NCI-H1092 treated with DMSO at 0.1 percent for 48 hours (cell line): ENCODE results near the gene SMURF2.
A peak's percentile ranks its signal among the peaks of the same experiment; 100 is the strongest.
"Not testable (repeated sequence)": the region's sequence is repeated elsewhere in the genome, so short reads cannot be mapped to it uniquely, and the experiment has no call there.

Experiments used
- DNase-seq: peaks from one replicate; lab custom pipeline; 2025; lab: John Stamatoyannopoulos, UW

Gene SMURF2

GRCh38 chr17:64664299-64664981, 2.3 kb upstream of the SMURF2 start:
- not testable (repeated sequence) for DNase-seq

- DNase-seq = not testable (repeated sequence)
These were observed 1.7 kb upstream of the SMURF2 start for GRCh38 chr17:64663836-64664235.

- DNase-seq = no peak
These were observed 764 bp upstream of the SMURF2 start for GRCh38 chr17:64662774-64663367.

- DNase-seq = peak; percentile 16
These were observed 456 bp downstream of the SMURF2 start for GRCh38 chr17:64661726-64661975.

- DNase-seq = peak; percentile 5
These were observed 955 bp downstream of the SMURF2 start for GRCh38 chr17:64660978-64661725.

GRCh38 chr17:64660195-64660977, 1.7 kb downstream of the SMURF2 start:
- DNase-seq = not testable (repeated sequence)

- DNase-seq = no peak
These were observed 3.2 kb downstream of the SMURF2 start for GRCh38 chr17:64658931-64659330.

GRCh38 chr17:64657610-64658125, 4.4 kb downstream of the SMURF2 start:
- DNase-seq = no peak

GRCh38 chr17:64655704-64656103, 6.4 kb downstream of the SMURF2 start:
- DNase-seq = no peak

GRCh38 chr17:64653985-64654355, 8.1 kb downstream of the SMURF2 start:
- no peak for DNase-seq

GRCh38 chr17:64653325-64653984, 8.7 kb downstream of the SMURF2 start:
- DNase-seq = no peak

- DNase-seq = no peak
These were observed 10.2 kb downstream of the SMURF2 start for GRCh38 chr17:64651889-64652288.

- no peak for DNase-seq
These were observed 13.9 kb downstream of the SMURF2 start for GRCh38 chr17:64648234-64648633.

GRCh38 chr17:64647817-64648216, 14.3 kb downstream of the SMURF2 start:
- DNase-seq = no peak

GRCh38 chr17:64639516-64639915, 22.6 kb downstream of the SMURF2 start:
- no peak for DNase-seq

- no peak for DNase-seq
These were observed 23.4 kb downstream of the SMURF2 start for GRCh38 chr17:64638552-64639203.

- no peak for DNase-seq
These were observed 26.3 kb downstream of the SMURF2 start for GRCh38 chr17:64635647-64636305.

GRCh38 chr17:64634218-64634617, 27.9 kb downstream of the SMURF2 start:
- no peak for DNase-seq

GRCh38 chr17:64632606-64633005, 29.5 kb downstream of the SMURF2 start:
- no peak for DNase-seq

GRCh38 chr17:64632194-64632593, 29.9 kb downstream of the SMURF2 start:
- no peak for DNase-seq
